Esophagus muscularis mucosa (tissue), 4 donors: ENCODE data around the gene PLGRKT.

Experiments
- EP300 ChIP-seq: sonication (generic); formaldehyde crosslinking; IDR thresholded peaks from one replicate; pipeline ENCODE4 v1.6.1; 2017; ENCODE audit warnings: antibody characterized with exemption
- POLR2A ChIP-seq: fragments of 450-650 bp; IDR thresholded peaks from one replicate; pipeline ENCODE4 v1.6.1; 2017; ENCODE audit warnings: antibody characterized with exemption, moderate library complexity, mild to moderate bottlenecking, low read depth
- POLR2AphosphoS5 ChIP-seq, 2 donors: sonication (generic); formaldehyde crosslinking; IDR thresholded peaks; one replicate each; pipeline ENCODE4 v1.6.1; 2017; ENCODE audit warnings: antibody characterized with exemption in 2 of 2
- TF ChIP-seq, protein P1 (sequence below), 3 experiments: fragments of 200-600 bp in 2 of 3; fragments of 450-650 bp in 1 of 3; sonication (generic) in 2 of 3; IDR thresholded peaks; one replicate each; pipeline ENCODE4 v1.5.1; 2017 to 2019; ENCODE audit warnings: antibody characterized with exemption in 3 of 3, mild to moderate bottlenecking in 2 of 3, moderate library complexity in 1 of 3

GRCh38 chr9:5445886-5446285, 8.2 kb upstream of the PLGRKT start:
- TF ChIP-seq EP300 (no peak), POLR2AphosphoS5 (IDR thresholded peaks at IDR 0.05) (no peak), POLR2A (no peak)
- TF ChIP-seq, protein P1, sequence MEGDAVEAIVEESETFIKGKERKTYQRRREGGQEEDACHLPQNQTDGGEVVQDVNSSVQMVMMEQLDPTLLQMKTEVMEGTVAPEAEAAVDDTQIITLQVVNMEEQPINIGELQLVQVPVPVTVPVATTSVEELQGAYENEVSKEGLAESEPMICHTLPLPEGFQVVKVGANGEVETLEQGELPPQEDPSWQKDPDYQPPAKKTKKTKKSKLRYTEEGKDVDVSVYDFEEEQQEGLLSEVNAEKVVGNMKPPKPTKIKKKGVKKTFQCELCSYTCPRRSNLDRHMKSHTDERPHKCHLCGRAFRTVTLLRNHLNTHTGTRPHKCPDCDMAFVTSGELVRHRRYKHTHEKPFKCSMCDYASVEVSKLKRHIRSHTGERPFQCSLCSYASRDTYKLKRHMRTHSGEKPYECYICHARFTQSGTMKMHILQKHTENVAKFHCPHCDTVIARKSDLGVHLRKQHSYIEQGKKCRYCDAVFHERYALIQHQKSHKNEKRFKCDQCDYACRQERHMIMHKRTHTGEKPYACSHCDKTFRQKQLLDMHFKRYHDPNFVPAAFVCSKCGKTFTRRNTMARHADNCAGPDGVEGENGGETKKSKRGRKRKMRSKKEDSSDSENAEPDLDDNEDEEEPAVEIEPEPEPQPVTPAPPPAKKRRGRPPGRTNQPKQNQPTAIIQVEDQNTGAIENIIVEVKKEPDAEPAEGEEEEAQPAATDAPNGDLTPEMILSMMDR (IDR thresholded peaks at IDR 0.05) = no peak
